SK-N-SH treated with all-trans-retinoic acid at 6 μM for 48 hours (cell line): ENCODE data around the gene FOXO3.

Source experiments
- GLIS3 ChIP-seq: fragments of 250-450 bp; sonication (Bioruptor Pico); IDR thresholded peaks from 2 replicates; pipeline ENCODE4 v1.5.0; 2020; ENCODE audit warnings: mild to moderate bottlenecking, moderate library complexity
- ZC3H10 ChIP-seq: fragments of 250-450 bp; sonication (Bioruptor Pico); IDR thresholded peaks from 2 replicates; pipeline ENCODE4 v1.5.1; 2021; ENCODE audit warnings: mild to moderate bottlenecking, moderate library complexity
- ZNF8 ChIP-seq: fragments of 450-650 bp; formaldehyde crosslinking; IDR thresholded peaks from 2 replicates; pipeline ENCODE4 v1.5.0; 2020; ENCODE audit warnings: mild to moderate bottlenecking, moderate library complexity

DNA sequence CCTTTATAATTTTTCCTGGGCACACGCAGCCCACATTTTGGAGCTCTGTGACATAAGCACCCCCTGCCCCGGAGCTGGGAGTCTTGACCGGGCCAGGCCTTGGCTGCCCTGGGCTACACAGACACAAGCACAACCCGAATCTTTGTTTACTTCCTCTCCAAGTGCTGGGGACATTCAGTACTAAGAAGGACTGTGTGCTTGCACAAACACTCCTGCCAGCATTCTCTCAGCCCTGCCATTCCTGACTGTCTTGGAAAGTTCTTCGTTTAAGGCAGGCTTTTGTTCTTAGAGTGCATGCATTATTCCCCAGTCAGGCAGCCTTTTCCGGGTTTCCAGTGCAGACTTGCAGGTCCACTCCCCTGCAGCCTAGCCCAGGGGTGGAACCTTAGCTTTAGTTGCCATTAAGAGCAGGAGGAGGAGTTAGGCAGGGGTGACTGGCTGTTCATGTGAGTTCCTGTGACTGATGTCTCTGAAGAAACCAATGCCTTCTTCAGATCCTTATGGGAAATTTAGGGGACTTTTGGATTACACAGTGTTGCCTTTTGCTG lies 28.6 kb downstream of the FOXO3 start:
- TF ChIP-seq ZNF8 (CRISPR knock-in tag) (no peak), GLIS3 (no peak), ZC3H10 (no peak)
